Glomerular visceral epithelial cell (primary cell): Measurements from ENCODE around the gene SF3A1.
A peak's percentile ranks its signal among the peaks of the same experiment; 100 is the strongest.

Experiments
- DNase-seq: peaks from one replicate; pipeline ENCODE4 v3.0.0-alpha.2; 2016; ENCODE audit errors: extremely low spot score

SF3A1 gene

DNA sequence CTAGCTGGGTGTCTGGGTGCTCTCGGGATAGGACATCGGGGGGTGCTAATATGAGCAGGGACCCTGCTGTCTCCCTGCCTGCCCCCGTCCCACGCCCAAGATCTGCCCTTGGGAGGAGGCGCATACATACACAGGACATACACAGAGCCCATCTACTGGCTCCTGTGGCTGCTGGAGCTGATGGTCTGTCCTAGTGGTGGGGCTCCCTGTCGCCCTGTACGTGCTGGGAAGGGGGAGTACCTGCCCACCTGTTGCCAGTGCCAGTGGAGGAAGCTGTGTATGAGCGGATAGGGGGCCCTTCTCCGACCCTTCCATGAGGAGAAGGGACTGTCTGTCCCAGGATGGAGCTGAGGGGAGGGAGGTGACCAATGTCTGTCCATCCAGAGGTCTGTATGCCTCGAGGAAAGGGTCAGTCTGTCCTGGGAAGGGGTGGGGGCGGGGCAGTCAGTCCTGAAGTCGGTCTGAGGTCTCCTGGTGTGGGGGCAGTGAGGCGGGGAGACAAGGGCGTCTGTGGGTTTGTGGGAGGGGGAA, 30.9 kb downstream of the SF3A1 start:
- no peak for DNase-seq

DNA sequence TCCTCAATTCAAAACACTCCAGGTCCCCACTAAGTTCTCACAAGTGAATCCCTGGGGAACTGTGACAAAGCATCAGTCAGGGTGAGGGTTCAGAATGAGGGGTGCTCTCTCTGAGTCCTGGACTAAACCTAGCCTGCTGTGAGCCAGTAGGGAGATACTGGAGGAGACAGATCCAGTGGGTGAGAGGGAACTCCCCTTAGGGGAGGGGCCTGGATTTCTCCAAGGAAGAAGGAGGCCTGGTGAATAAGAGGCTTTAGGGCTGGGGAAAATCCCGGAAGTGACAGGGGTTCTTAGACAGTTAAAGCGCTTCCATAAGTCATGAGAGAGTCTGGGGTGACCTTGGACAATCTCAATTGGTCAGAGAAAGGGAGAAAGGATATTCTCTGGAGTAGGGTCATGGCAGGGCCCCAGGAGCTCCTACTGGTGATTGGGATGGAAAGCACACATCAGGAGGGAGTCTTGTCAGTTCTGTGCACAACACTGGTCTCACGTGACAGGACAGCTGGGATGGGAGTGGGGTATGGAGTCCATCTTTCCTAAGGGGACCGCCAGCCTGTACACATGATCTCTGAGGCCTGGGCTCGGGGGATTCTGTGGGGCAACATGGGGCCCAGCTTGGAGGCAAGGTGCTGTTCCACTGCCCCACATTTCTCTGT, 31.5 kb downstream of the SF3A1 start:
- peak; percentile 83 for DNase-seq

DNA sequence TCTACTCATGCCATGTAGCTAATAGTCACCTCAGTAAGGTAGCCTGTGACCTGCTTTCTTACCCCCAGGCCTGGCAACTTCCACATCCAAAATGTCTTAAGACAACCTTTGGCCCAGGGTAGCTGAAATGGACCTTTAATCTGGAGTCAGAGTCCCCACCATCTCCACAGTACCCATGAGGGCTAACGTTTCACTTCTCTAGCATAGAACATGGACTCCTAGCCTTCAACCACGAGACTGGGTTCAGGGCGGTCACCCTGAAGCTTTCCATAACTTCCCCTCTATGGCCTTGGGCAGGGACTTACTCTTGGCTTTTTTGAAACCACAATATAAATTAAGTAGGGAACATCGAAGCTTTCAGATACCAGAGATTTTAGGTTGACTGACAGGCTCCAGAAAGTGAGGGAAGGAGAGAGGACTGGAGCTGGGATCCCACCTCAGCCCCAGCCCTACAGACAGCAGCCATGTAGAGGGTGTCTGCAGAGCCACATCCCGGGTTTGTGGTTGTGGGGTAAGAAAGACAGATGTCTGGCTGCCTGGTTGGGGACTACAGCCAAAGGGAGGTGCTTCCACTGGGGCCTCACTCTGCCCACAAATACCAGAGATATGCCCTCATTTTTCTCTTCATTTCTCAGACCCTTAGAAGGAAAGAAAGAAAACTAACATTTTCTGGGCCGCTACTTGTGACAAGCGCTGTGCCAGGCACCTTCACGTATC, 32.5 kb downstream of the SF3A1 start:
- peak; percentile 69 for DNase-seq

- DNase-seq, result no peak
Measured at GRCh38 chr22:30323246-30323645, 33.4 kb downstream of the SF3A1 start.

DNA sequence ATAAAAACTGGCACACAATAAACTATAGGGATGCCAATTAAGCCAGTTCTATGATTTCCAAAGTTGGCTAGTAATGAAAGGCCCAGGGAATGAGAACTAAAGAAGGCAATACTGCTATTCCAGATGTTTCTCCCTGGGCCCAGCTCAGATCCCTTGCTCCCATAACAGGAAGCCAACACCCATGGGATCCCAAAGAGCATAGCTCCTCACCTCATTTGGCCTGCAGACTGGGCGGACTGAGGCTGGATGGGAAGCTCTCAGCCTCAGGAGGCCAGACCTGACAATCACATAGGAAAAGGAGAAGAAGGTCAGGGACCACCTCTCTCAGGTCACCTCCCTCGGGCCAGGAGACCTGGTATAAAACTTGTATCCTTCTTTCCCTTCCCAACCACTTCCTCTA, 35.2 kb downstream of the SF3A1 start:
- DNase-seq, result no peak

DNA sequence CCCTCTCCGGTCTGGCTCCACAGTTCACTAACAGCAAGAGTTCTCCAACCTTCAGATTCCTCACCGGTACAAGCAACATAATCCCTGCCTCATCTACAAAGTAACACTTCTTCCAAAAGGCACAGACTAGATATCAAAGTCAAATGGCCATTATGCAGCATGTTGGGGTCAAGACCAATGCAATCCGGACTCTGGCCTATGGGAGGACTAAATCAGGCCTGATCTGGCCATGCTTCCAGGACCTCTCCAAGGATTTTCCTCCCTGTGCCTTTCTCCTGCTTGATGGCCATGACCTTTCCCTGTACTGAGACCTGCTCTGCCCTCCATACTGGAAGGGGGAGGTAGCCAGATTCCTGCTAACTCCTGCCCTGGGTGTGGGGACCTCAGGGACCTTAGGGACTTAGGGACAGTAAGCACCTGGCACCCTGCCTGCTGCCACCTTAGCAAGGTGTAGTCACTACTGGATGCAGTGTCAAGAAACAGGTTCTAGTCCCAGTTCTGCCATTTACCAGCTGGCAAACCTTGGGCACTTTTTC, 36.6 kb downstream of the SF3A1 start:
- no peak for DNase-seq

DNA sequence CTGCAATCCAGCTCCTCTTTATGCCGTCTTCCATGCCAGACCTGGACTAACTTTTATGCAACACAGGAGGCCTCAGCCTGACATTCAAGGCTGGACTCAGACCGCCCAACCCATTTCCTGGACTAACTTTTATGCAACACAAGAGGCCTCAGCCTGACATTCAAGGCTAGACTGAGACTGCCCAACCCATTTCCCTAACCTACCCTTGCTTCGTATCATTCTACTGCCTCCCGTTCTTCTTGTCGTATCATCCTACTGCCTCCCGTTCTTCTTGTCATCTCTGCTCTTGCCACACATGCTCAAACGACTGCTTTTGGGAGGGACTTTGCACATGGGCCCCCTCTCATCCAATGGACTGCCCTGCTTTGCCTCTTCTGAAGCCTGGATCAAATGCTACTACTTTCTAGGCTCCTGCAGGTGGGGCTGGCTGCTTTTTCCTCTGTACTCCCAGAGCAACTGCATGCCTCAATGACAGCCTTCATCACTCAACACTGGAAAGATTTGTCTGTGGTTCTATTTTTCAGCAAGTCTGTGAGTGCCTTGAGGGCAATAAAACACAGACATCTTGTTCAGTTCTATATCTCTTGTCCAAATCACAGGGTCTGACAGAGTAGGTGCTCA, 37.8 kb downstream of the SF3A1 start:
- no peak for DNase-seq

DNA sequence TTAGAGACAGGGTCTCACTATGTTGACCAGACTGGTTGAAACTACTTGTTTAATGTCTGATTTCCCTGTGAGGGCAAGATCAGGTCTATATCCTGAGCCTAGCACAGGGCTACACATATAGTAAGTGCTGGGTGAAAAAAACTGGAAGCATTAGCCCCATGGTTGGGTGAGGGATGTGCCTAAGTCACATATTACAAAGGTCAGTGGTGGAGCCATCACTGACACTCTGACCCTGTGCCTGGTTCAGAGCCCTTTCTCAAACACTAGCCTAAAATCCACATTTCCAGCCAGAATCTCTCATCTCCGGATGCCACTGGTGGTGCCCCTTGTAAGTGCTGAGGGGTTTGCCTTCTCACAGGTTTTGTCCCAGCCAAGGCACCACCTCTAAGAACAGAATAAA, 38.9 kb downstream of the SF3A1 start:
- DNase-seq, result no peak

DNA sequence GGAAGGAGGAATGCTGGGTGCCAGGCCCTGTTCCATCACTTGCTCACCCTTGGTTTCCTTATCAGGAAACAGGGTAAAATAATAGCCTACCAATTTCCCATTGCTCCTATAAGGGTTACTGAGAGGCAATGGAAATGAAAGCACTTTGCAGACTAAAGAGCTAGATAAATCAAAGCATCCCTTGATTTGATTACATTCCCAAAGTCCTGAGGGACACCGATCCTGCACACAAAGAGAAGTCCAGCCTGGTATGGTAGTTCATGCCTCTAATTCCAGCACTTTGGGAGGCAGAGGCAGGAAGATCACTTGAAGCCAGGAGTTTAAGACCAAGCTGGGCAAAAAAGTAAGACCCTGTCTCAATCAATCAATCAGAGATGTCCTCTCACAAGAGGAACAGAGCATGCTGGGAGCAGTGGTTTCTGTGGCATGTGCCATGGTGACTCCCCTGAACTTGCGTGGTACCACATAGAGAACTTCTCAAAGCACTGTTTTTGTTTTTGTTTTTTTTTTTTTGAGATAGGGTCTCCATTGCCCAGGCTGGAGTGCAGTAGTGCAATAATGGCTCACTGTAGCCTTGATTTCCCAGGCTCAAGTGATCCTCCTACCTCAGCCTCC, 40.6 kb downstream of the SF3A1 start:
- no peak for DNase-seq

GRCh38 chr22:30314915-30315314, 41.8 kb downstream of the SF3A1 start:
- DNase-seq, result peak; percentile 81

DNA sequence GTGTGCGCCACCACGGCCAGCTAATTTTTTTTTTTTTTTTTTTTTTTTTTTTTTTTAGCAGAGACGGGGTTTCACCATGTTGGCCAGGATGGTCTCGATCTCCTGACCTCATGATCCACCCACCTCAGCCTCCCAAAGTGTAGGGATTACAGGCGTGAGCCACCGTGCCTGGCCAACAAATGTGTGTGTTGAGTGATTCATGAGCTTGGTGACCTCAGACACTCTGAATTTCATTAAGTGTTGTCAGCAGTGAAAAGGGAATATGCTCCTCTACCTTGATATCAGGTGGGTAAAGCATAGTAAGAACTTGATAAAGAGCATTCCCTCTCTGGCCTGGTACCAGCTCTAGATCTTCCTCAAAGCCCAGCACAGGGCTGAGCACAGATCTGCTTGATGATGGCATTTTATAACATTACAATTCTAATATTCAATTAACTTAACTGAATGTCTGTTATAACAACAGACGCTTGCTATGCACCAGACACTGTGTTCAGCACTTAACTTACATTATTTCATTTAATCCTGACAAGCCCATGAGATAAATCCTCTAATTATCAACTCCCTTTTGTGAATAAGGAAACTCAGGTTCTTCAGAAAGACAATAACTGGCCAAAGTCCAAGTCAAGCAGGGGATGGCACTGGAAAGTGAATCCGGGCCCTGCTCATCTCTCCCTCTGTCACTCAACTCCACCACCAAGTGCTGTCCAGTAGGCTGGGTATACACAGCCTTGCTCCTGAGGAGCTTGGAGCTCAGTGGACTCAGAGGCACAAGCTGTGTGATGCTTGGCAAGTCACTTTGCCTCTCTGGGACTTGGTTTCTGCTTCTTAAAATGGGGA, 42.9 kb downstream of the SF3A1 start:
- DNase-seq, result peak; percentile 19

- DNase-seq, result peak; percentile 85
Measured at GRCh38 chr22:30312053-30312452, 44.6 kb downstream of the SF3A1 start.

GRCh38 chr22:30310881-30311771, 45.6 kb downstream of the SF3A1 start:
- peak; percentile 89 for DNase-seq

GRCh38 chr22:30309951-30310741, 46.5 kb downstream of the SF3A1 start:
- peak; percentile 64 for DNase-seq

GRCh38 chr22:30308518-30309230, 48.0 kb downstream of the SF3A1 start:
- no peak for DNase-seq

- DNase-seq, result no peak
Measured at GRCh38 chr22:30308093-30308492, 48.6 kb downstream of the SF3A1 start.

GRCh38 chr22:30307041-30307574, 49.6 kb downstream of the SF3A1 start:
- DNase-seq, result no peak

- no peak for DNase-seq
Measured at GRCh38 chr22:30306627-30307011, 50.1 kb downstream of the SF3A1 start.
